Gastrocnemius medialis (tissue), 4 donors: Measurements from ENCODE around the gene BICDL1.

Source experiments
- CTCF ChIP-seq, 5 experiments: fragments of 450-650 bp in 3 of 5; fragments of 200-600 bp in 2 of 5; sonication (generic) in 2 of 5; IDR thresholded peaks in 4 of 5; conservative IDR thresholded peaks in 1 of 5; 1 replicate in 4 of 5; 2 replicates in 1 of 5; pipeline ENCODE4 v1.5.1; 2016 to 2019; ENCODE audit warnings: antibody characterized with exemption in 5 of 5, mild to moderate bottlenecking in 3 of 5, moderate library complexity in 3 of 5
- POLR2A ChIP-seq, 2 donors: fragments of 450-650 bp; IDR thresholded peaks; one replicate each; pipeline ENCODE4 v1.6.1; 2017; ENCODE audit warnings: antibody characterized with exemption in 2 of 2, mild to moderate bottlenecking in 2 of 2, moderate library complexity in 2 of 2

- TF ChIP-seq CTCF (IDR thresholded peaks at IDR 0.05 in 4 of 5, conservative IDR thresholded peaks at IDR 0.05 in 1 of 5) (no peak), POLR2A (IDR thresholded peaks at IDR 0.05) (no peak)
Measured at GRCh38 chr12:120121766-120122293, 132.8 kb downstream of the BICDL1 start.
